NCI-H1417 (cell line): ENCODE measurements around the gene DAAM1.

Experiments used
- DNase-seq, 3 experiments: peaks; one replicate each; lab custom pipeline; 2025; lab: John Stamatoyannopoulos, UW

Gene DAAM1

GRCh38 chr14:59221568-59221967, 33.1 kb downstream of the DAAM1 start:
- no peak for DNase-seq

- no peak for DNase-seq
These were observed 35.9 kb downstream of the DAAM1 start for GRCh38 chr14:59224341-59224740.

- no peak for DNase-seq
These were observed 36.8 kb downstream of the DAAM1 start for GRCh38 chr14:59225281-59225680.

- DNase-seq, result no peak
These were observed 40.0 kb downstream of the DAAM1 start for GRCh38 chr14:59228421-59228820.

- no peak for DNase-seq
These were observed 41.4 kb downstream of the DAAM1 start for GRCh38 chr14:59229653-59230406.

- no peak for DNase-seq
These were observed 47.7 kb downstream of the DAAM1 start for GRCh38 chr14:59236195-59236594.

GRCh38 chr14:59238216-59238615, 49.7 kb downstream of the DAAM1 start:
- no peak for DNase-seq

GRCh38 chr14:59239022-59239421, 50.6 kb downstream of the DAAM1 start:
- DNase-seq, result peak; percentile 16 to 89 (median 43)

GRCh38 chr14:59240356-59240755, 51.9 kb downstream of the DAAM1 start:
- no peak for DNase-seq

GRCh38 chr14:59241121-59241520, 52.7 kb downstream of the DAAM1 start:
- no peak for DNase-seq

- DNase-seq, result no peak
These were observed 54.7 kb downstream of the DAAM1 start for GRCh38 chr14:59243174-59243573.

- peak in 1 of 3 experiments; percentile 5 for DNase-seq
These were observed 56.1 kb downstream of the DAAM1 start for GRCh38 chr14:59244581-59244980.

- DNase-seq, result no peak
These were observed 57.4 kb downstream of the DAAM1 start for GRCh38 chr14:59245809-59246295.

GRCh38 chr14:59246566-59246965, 58.1 kb downstream of the DAAM1 start:
- no peak for DNase-seq

- DNase-seq, result peak in 2 of 3 experiments; percentile 7 to 50
These were observed 59.5 kb downstream of the DAAM1 start for GRCh38 chr14:59247801-59248584.

- DNase-seq, result no peak
These were observed 60.6 kb downstream of the DAAM1 start for GRCh38 chr14:59249029-59249428.

GRCh38 chr14:59251811-59252771, 63.6 kb downstream of the DAAM1 start:
- DNase-seq, result peak in 2 of 3 experiments; percentile 36 to 69

- no peak for DNase-seq
These were observed 64.5 kb downstream of the DAAM1 start for GRCh38 chr14:59252772-59253500.

GRCh38 chr14:59253527-59253926, 65.1 kb downstream of the DAAM1 start:
- DNase-seq, result no peak

- peak in 2 of 3 experiments; percentile 11 to 18 for DNase-seq
These were observed 65.9 kb downstream of the DAAM1 start for GRCh38 chr14:59254146-59254910.
